GM21528 (cell line): ENCODE measurements around the gene CDHR1.
A peak's percentile ranks its signal among the peaks of the same experiment; 100 is the strongest.

Experiments used
- ATAC-seq: cut with Tn5 transposase; IDR thresholded peaks from one replicate; pipeline ENCODE4 v1.9.1; 2021; ENCODE audit warnings: mild to moderate bottlenecking, moderate library complexity; ENCODE audit not compliant: unreplicated experiment, low FRiP score

CDHR1 gene

DNA sequence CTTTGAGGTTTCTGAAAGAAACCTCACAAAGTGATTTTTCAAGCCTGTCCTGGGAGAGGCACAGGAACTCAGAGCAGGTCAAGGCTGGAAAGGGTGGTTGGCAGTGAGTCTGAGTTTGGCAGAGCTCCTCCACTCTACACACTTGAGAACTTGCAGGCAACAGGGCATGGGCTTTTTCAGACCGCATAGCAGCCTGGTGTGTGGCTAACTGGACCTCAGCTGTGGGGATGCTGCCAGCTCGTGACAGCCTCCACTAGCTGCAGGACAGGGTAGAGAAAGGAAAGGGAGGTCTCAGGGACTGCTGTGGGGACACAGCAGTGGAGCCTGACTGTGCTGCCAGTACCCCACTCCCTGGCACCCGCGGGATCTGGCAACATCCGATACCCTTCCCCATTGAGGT lies 2.6 kb downstream of the CDHR1 start:
- ATAC-seq, result no peak

DNA sequence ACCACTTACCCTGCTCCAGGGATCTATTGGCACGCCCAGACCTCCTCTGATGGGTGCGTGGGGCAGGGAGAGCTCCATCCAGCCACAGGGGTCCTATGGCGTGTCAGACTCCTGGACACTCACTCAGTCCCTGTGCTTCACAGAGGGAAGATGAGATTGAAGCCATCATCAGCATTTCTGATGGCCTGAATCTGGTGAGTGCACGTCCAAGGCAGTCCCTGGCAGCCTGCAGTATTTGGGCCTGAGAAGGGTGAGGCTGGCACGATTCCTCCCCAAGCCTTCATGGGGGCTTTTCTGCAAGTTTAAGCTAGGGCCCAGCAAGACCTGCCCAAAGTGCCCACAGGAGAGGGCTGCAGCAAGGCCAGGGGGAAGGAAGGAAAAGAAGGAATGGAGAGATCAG lies 3.3 kb downstream of the CDHR1 start:
- ATAC-seq, result no peak

DNA sequence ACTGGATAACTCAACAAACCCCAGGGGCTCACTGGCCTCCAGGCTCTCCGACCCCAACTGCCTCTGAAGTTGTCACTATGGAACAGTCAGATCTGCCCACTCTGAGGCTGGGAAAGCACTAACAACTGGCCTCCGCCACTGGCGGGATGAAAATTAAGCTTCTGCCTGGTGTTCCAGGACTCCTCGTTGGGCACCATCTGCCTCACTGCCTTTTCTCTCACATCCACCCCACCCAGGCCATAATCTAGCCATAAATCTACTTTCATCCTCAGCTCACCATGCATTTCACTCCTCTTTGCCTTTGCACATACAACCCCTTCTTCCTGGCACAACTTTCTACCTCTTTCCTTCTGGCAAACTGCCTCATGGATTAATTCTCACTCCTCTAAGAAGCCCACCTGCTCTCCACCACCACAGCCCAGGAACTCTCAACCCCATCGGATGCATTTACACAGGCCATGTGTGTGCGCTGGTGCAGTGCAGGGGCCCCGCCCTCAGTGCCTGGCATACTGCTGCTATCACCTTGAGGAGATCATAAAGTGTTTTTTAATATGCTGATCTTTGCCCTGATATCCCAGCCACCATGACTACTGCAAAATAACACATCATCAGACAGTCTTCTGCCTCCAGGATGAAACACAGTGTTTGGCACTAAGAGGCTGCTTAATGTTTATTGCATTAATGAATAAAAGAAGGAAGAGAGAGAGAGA lies 4.0 kb downstream of the CDHR1 start:
- ATAC-seq, result no peak

DNA sequence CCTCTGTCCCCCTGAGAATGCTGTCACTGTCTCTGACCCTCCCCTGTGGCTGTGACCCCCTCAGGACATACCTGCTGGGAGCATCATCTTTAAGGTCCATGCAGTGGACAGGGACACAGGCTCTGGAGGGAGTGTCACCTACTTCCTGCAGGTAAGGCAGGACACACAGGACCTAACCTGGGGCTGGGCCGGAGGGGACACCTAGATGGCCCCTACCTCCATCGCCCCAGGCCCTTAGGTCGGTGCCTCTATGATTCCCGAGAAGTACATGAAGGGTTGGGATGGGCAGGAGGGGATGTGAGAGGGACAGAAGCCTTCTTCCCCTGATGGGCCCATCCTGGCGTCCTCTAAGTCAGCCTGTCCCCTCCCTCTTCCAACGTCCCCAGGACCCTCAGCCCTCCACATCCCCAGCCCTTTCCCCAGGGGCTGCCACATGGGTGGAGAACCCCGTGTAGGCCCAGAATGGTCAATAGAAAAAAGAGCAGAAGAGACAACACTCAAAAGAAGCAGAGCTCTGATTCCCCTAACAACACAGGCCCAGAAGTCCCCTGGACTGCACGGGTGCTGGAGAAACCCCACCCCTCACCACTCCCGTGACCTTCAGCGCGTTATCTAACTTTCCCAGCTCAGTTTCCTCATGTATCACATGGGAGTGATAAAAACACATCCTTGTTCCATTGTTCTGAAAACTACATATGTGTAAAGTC lies 6.4 kb downstream of the CDHR1 start:
- ATAC-seq, result no peak

DNA sequence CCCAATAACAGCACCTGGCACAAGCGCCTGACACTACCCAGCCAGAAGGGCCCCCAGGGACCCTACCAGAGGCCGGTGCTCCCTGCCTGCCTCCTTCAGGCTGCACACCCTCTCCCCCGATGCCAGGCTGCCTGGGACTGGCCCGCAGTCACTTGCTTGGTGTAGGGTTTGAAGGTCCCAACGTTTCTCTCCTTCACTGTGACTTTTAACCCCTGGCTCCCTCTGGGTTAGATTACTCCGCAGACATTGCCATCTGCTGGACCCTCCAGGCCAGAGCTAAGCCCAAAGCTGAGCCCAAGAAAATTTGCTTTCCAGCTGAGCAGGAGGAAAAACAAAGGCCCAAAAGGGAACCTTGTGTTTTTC lies 6.9 kb downstream of the CDHR1 start:
- ATAC-seq, result no peak

DNA sequence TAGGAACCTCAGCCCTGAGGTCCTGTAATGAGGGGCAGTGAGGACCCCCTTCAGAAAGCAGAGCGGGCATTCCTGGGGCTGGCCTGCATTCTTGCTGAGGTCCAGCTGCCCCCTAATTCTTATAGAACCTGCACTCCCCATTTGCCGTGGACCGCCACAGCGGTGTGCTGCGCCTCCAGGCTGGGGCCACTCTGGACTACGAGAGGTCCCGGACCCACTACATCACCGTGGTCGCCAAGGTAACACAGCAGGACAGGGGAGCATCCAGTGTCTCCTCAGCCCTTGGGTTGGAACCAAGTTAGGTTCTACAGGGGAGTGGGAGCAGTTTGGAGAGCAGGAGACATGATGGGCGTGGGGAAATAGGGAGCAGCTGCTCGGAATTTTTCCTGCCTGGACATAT lies 7.3 kb downstream of the CDHR1 start:
- ATAC-seq, result no peak

DNA sequence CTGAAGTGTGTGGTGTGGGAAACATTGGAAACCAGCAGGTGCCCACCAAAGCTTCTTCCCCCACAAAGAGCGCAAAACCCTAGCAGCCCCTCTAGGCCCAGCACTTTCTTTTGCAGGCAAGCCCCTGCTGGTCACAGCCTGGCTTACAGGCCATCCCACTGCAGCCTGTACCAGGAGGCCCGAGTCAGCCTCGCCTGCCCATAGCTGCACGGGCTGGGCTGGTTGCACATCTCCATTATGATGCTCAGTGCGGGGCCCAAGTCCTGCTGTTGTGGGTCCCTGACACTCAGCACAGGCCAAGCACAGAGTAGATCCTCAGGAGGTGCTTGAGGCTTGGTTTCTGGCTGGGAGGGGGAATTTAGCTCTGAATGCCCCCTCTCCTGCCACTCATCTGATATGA lies 8.0 kb downstream of the CDHR1 start:
- no peak for ATAC-seq

DNA sequence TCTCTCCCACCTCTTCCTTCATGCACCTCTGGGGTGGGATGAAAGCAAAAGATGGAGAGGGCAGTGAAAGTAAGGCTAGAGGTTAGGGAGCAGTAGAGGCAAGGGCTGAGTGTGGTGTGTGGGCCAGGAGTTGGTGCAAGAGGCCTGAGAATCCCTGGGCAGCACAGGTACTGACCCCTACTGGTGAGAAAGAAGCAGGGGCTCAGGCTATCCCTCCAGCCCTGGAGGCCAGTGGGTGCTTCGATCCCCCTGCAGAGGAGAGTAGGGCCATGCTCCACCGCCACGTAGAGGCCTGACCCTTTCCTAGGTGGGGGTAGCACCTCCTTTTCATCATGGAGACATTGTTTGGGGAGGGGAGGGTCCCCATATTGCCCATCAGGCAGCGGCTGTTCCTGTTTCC lies 9.8 kb downstream of the CDHR1 start:
- peak; percentile 54 for ATAC-seq

DNA sequence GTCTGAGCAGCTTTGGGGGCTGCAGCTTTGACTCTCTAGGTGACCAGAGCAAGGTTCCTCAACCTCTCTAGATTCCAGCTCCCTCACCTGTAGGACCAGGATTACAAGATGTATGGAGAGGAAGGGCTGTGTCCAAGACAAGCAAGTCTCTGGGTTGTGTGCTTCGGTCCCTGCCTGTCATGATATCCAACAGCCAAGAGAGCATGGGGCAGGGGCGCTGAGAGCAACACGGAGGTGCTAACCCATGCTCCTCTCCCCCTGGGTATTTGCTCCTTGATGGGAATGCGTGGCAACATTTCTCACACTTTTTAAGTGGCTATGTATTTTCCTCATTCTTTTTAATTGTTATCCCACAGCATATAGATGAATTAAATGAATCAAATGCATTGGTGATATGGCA lies 10.3 kb downstream of the CDHR1 start:
- no peak for ATAC-seq

DNA sequence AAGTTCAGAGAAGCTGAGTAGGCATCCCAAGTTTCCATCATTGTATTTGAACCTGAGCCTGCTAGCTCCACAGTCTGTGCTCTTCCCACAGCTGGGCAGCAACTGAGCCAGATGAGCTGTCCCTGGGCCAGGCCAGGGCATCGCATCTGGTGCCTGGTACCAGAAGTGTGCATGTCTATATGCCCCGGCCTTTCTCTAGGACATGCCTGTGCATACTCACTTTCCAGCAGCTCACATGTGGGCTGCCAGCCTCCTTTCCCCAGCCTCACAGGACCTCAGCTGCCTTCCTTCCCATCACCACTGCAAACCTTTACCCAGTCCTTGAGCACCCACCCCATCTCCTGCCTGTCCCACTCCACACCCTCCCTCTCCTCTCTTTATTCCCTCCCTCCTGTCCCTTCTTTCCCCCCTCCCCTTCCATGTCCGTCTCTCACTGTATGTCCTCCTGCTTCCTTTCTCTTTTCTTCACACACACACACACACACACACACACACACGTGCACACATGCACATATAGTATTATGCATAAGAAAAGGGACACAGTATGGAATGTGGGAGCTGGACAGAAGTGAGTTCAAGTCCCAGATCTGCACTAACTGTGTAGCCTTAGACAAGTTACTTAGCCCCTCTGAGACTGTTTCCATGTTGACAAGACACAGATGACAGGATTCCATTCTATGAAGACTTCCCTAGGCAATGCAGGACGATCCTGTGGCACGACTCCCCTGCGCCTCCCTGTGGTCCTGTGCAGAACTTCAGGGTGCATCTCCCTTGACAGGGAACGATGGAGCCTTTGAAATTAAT lies 10.9 kb downstream of the CDHR1 start:
- peak; percentile 74 for ATAC-seq

DNA sequence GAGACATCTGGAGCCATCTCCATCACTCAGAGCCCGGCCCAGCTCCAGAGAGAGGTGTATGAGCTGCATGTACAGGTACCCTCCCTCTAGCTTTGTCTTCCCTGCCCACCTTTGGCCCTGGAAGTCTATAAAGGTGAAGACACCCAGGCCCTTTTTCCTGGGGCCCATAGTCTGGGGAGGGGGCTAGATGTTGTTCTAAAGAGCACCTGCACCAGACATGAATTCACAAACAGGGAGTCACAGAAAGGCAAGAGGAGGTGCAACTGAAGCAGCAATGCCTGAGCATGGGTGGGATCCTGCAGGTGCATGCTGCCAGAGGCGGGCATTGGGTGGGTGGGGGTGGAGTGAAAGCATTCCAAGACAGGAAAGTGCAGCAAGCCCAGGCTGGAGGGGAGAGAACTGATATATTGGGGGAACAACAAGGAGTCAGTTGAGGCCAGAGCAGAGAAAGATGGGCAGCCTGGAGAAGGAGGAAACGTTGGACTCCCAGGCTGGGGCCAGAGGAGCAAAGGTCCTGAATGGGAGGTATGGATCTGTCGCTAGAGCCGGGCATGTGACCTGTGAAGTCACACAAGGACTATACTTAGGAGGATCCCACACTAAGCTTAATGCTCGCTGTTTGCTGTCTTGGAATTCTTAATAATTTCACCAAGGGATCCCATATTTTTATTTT lies 11.7 kb downstream of the CDHR1 start:
- no peak for ATAC-seq

DNA sequence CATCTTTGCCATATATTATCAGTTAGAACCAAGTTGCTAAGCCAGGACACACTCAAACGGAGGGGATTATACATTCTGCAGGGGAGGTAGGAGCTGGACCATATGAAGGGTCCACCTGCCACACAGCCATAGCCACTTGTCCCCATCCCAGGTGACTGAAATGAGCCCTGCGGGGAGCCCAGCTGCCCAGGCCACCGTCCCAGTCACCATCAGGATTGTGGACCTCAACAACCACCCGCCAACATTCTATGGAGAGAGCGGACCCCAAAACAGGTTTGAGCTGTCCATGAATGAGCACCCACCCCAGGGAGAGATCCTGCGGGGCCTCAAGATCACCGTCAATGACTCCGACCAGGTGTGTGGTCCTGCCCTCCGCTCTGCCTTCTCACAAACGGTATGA lies 13.7 kb downstream of the CDHR1 start:
- no peak for ATAC-seq

DNA sequence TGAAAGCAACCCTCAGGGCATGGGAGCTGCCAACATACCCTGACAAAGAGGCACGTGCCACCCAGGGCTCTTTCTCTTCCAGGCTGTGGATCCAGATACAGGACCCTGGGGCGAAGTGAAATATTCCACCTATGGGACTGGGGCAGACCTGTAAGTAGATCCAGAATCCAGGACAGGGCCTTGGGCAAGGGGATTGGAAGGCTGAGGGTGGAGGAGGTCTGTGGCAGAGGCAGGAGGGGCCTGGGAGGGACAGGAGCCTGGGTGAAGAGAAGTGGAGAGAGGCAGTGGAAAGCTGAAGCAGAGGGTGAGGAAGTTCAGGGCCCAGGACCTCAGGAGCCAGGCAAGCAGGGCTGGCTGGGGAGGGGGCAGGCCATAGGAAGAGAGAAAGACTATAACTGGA lies 17.2 kb downstream of the CDHR1 start:
- no peak for ATAC-seq

DNA sequence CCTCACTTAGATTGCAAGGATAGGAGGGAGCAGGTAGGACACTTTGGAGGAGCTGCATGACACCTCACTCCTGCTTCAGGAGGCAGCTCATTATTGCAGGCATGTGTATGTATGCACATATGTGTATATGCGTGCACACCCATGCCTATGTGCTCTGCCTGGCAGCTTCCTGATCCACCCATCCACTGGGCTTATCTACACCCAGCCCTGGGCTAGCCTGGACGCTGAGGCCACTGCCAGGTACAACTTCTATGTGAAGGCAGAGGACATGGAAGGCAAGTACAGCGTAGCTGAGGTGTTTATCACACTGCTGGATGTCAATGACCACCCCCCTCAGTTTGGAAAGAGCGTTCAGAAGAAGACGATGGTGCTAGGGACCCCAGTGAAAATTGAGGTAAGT lies 17.7 kb downstream of the CDHR1 start:
- ATAC-seq, result no peak

DNA sequence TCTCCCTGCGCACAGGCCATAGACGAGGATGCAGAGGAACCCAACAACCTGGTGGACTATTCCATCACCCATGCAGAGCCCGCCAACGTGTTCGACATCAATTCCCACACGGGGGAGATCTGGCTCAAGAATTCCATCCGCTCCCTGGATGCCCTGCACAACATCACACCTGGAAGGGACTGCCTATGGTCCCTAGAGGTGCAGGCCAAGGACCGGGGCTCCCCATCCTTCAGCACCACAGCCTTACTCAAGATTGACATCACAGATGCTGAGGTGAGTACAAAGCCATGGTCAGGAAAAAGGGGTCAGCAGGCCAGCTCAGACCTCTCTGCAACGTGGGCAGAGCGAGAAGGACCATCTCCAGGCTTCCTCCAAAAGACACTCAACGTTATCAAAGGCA lies 18.7 kb downstream of the CDHR1 start:
- ATAC-seq, result no peak

DNA sequence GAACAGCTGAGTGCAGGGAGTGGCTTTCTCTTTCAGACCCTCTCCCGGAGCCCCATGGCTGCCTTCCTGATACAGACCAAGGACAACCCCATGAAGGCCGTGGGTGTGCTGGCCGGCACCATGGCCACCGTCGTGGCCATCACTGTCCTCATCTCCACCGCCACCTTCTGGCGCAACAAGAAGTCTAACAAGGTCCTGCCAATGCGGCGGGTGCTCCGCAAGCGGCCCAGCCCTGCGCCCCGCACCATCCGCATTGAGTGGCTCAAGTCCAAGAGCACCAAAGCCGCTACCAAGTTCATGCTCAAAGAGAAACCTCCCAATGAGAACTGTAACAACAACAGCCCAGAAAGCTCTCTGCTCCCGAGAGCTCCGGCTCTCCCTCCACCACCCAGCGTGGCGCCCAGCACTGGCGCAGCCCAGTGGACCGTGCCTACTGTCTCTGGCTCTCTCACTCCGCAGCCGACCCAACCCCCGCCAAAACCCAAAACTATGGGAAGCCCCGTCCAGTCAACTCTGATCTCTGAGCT lies 19.8 kb downstream of the CDHR1 start:
- ATAC-seq, result no peak

DNA sequence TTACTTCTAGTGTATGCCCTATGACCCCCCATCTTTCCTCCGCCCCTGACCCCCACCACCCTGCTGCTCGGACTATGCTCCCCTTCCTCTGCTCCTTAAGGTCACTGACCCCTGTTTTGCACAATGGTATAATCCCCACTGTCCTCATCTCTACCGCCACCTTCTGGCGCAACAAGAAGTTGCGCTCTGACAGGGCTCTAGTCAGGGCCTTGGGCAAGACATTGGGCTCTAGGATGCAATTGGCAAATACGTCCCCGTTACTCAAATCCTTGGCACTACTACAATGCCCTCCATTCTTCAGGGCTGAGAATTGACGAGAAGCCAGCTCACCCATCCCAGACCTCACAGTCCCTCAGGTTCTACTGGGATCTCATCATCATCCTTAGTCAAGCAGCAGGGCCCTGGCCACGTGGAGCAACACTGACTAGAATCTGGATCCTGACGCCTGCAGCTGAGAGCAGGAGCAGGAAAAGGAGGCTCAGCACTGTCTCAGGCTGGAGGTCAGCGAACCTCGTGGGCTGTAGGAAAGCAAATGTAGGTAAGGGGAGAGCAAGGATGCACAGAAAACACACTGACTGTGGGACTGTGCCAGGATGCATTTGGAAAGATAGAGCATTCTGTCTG lies 20.4 kb downstream of the CDHR1 start:
- ATAC-seq, result peak; percentile 96

DNA sequence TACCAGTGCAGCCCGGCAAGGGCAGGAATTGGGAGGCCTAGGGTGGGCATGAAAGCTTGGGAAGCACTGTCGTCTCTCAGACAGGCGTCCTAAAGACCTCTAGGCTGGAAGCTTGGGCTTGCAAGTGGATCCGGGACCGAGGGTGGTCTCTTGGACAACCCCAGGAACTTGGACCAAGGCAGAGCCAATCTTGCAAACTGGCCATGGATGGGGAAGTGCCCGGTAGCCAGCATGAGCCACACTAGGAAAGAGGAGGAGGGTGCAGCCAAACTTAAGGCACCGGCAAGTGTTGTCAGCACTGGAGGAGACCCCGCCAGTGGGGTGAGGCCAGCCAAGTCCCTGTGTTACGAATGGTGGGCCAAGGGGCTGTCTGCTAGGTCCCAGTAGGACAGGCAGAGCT lies 22.5 kb downstream of the CDHR1 start:
- ATAC-seq, result no peak

DNA sequence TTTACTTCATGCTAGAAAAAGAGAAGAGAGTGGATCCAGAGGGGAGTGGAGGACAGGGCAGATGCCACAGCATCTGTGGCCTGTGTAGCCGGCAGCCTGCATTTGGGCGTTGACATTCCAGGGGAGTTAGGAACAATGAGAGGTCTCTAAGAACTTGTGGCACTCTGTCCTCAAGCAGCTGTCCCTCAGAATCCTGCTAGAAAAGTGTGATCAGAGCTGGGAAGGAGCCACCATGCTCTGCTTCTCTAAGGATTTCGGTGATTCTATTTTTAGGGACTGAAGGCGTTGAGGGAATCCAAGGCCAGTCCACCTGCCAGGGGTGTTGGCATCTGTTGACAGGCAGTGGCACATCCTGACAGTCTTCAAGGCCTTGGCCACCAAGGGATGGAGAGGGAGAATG lies 23.4 kb downstream of the CDHR1 start:
- ATAC-seq, result no peak

DNA sequence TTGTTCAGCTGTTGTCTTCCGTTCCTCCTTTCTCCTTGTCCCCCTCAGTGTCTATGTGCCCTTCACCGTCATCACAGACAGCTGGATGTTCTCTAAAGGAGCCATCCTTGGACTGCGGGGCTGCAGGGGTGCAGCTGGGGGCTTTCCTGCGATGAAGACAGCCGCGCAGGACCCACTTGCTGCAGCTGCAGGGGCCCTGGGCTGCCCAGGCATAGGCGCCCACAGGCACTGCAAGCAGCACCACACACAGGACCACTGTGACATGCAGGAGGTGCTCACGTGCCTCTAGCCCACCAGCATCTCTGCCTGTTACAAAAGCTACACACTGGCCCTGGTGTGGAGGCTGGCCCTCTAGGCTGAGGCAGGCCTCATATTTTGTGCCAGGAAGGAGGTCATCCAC lies 27.6 kb downstream of the CDHR1 start:
- ATAC-seq, result no peak
